ENCODE data around the gene IZUMO3.
"Not testable (repeated sequence)": the region's sequence is repeated elsewhere in the genome, so short reads cannot be mapped to it uniquely, and the experiment has no call there.

Gene IZUMO3

GRCh38 chr9:24545847-24546522 lies at the start of gene IZUMO3:
Gene IZUMO3, minus strand, starts transcription at chr9:24545897. Its CDS starts 248 bp downstream, at chr9:24545649.
- DNase-seq (ENCODE audit: low read depth) = no peak

GRCh38 chr9:24594234-24594850 lies 48.6 kb upstream of the IZUMO3 start:
- DNase-seq (ENCODE audit: low read depth) = no peak

- no peak for DNase-seq (ENCODE audit: low read depth)
Observed at GRCh38 chr9:24590432-24590831, 44.7 kb upstream of the IZUMO3 start.

DNA sequence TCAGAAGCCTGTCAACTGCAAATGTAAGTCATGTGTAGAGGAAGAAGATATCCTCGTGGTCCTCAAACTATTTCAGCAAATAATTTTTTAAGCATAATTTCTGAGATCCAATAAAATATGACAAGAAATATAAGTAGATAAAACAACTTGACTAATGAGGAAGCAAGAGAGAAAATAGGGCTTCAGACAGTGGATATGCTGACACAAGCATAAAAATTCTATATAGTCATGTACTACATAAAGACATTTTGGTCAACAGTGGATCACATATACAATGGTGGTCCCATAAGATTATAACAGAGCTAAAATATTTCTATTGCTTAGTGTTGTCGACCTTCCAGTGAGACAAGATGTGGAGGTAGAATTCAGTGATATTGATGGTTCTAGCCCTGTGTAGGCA lies 42.2 kb upstream of the IZUMO3 start:
- no peak for DNase-seq (ENCODE audit: low read depth)

GRCh38 chr9:24582146-24583126 lies 36.7 kb upstream of the IZUMO3 start:
- no peak for DNase-seq (ENCODE audit: low read depth)

GRCh38 chr9:24580005-24580404 lies 34.3 kb upstream of the IZUMO3 start:
- DNase-seq (ENCODE audit: low read depth) = not testable (repeated sequence)

DNA sequence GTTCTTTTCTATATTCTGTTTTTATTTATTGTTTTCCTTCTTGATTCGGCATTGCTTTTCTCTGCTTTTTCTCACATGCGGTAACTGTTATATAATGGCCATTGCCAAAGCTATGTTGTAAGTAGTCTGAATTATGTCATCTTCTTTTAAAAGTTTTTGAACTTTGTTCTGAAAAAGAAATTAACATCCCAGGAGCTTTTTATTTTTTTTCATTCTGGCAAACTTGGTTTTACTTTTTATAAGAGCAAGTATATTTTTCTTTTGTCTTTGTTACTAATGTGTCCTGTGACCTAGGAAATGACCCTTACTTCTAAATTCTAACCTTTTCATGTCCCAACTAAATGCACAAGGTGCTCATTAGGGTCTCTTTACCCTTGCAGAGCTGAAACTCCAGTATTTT lies 26.7 kb upstream of the IZUMO3 start:
- no peak for DNase-seq (ENCODE audit: low read depth)

GRCh38 chr9:24561957-24562356 lies 16.3 kb upstream of the IZUMO3 start:
- no peak for DNase-seq (ENCODE audit: low read depth)

- DNase-seq (ENCODE audit: low read depth) = no peak
Observed at GRCh38 chr9:24553183-24553552, 7.5 kb upstream of the IZUMO3 start.

GRCh38 chr9:24552526-24553182 lies 7.0 kb upstream of the IZUMO3 start:
- no peak for DNase-seq (ENCODE audit: low read depth)

DNA sequence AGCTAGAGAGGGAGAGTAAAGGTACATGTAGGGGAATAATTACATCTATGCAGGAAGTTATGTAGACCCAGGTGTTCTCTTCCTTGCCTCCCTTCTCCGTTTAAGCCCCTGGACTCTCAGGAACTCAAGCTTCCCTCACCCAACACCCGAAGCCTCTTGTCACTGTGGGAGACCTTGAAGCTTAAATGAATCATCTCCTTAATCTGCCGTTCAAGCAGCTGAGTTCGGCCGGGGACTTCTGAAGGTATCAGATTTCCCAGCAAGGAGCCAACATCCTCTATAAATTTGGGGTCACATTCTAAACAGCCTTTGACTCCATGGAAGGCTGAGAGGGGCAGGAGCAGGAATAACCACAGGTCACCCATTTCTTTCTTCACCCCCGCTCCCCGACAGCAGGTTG lies 412 bp downstream of the IZUMO3 start:
- DNase-seq (ENCODE audit: low read depth) = no peak

GRCh38 chr9:24518545-24518944 lies 27.2 kb downstream of the IZUMO3 start:
- no peak for DNase-seq (ENCODE audit: low read depth)

GRCh38 chr9:24516463-24516862 lies 29.2 kb downstream of the IZUMO3 start:
- no peak for DNase-seq (ENCODE audit: low read depth)

DNA sequence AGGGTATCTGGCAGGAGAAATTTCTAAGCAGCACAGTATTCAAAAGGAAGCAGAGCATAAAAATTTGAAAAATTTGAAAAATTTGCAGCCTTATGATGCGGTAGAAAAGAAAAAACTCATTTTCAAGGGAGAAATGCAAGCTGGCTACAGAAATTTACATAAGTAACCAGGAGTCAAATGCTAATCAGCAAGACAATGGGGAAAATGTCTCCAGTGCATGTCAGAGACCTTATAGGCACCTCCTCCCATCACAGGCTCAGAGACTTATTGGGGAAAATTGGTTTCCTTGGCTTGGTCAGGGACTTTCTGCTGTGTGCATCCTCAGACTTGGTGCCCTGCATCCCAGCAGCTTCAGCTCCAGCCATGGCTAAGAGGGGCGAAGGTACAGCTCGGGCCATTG lies 35.8 kb downstream of the IZUMO3 start:
- no peak for DNase-seq (ENCODE audit: low read depth)

DNA sequence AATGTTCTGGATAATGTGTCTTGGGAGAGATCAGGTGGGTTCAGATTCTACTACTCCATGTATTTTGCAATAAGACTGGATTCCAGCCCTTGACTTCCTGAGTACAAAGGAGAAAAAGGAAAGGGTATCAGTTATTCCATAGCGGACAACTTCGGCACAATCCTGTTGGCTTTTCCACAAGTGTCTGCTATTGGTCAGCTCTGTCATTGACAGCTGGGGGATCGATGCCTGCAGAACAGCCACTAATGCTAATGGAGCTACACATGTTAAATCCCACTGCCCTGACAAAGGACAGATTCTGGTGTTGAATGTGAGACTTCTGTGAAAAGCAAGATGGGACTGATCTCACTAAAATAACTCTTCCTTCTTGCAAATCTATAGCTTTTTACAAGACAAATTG lies 41.2 kb downstream of the IZUMO3 start:
- DNase-seq (ENCODE audit: low read depth) = no peak

DNA sequence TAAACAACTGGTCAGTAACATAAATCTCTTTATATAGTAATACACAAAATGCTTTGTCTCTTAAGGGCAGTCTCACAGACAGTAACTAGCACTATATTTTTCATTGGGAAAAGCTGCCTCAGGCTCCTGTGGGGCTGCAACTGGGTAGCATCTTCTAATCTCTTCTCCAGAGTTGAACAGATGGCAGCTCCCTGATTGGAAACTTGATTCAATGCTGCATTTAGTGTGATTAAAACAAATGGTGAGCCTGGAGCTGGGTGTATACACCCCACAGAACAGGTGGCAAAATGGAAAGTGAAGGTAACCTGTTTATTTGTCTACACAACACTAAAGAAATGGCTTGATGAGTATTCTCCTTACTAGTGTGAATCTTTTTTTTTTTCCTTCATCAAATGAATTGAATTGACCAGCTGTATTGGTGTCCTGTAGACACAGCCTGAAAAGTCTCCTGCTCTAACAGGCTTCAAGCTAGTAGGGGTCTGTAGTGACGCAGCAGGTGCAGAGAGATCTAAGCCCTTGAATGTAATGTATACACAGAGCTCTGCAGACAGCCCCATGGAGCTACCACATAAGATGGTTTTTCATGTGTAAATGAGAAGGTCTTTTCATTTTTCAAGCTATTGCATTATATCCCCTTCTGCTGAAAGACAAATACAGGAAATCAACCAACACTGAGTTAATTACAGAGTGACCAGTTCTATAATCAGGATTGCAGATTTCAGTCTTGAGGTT lies 43.3 kb downstream of the IZUMO3 start:
- DNase-seq (ENCODE audit: low read depth) = no peak

DNA sequence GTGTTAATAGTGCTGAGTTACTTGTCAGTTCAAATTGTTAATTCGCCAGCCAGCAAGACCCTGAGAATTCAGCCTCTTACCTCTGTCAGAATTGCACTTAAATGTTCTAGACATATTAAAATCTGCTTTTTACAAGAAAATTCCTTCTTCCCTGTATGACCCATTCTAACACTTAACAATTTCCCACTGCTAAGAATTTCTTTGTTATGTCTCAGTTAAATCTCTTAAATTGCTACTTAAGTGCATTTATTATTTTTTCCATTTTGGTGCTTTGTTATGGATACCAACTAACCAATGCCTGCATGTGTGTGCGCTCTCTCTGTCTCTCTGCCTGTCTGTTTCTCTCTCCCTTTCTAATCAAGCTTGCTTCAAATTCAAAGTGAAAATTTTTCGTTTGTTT lies 44.9 kb downstream of the IZUMO3 start:
- no peak for DNase-seq (ENCODE audit: low read depth)

DNA sequence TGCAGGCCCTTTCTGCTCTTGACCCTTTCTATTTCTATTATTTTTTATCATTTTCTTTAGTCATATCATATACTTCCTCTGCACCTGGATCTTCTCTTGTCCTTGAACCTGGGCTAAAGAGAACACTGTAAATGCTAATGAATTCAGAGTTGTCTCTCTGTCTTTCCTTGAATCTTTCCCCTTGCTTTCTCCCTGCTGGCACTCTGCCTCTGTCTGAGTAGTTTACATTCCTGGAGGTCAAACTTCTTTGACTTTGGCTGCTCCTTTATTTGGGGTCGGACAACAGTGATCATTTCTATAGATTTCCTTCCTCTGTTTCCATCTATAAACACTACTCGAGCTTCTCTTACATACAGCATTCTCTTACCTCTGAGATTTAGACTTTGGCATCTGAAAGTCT lies 47.1 kb downstream of the IZUMO3 start:
- DNase-seq (ENCODE audit: low read depth) = no peak

DNA sequence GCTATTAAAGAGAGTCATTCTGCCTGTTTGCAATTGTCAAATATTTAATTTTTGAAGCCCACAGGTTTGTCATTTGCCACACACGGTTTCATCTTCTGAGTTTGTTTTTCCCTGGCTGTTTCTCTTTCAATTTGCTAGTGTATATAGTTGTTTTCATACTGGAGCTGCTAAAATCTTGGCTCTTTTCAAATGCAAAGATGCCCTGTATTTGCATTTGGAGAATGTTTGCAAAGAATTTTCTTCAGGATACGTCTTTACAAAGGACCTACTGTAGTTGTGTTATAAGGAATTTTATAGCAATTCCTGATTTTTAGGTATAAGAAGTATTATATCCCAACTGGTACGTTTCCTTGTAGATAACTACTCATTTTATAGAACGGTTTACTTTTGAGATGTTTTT lies 48.0 kb downstream of the IZUMO3 start:
- DNase-seq (ENCODE audit: low read depth) = no peak

All from GM04504 (cell line).